Measurements from ENCODE around the gene EIPR1. TPM values are rescaled to one million over a fixed set of nuclear protein-coding genes. Genes with fewer than 3 reads are reported as not detected.

EIPR1 gene
- total RNA-seq, 1 experiment from 2014 or later = 40.4 TPM

DNA sequence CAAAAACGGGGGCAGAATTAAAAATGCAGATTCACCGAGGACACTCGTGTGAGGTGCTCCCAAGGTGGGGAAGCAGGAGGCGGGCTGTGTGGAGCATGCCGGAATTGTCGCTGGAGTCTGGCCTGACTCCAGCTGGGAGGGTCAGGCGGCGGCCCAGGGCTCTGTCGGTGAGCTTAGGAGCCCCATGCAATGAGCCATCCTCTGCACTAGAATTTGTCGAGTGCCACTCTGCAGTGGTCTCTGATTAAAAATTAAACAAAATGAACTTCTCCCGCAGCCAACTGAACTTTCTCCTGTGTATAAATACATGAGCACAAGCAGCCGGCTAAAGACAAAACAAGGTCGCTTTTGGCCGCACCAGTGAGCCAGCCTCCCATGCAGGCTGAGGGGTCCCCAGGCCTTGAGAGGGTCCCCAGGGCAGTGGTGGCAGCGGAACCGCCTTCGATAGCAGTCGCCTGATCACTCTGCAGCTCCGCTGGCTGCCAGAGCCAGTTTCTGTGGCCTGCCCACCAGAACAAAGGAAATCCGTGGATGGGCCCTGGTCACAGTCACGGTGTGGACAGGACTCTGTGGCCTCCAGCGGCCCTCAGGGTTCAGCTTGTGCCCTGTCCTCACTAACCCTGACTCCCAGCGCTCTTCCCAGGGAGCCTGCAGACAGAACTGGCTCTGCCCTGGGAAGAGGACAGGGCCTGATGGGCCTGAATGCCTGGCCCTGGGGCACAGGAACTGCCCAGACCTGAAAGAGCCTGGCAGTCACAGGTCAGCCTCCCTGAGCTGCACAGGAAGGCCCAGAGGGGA lies 201.3 kb downstream of the EIPR1 start:
- Histone ChIP-seq H4K20me1 (ENCODE audit: insufficient read depth) (no peaks in the 10 kb centered on the region; the same call in 1 of the 2 replicates), H3K4me1 (replicated peaks; ENCODE audit: insufficient read depth) (no peaks in the 10 kb centered on the region), H3K27me3 (ENCODE audit: insufficient read depth, low read depth) (no peaks in the 10 kb centered on the region), H3K4me3 (no peak overlapping the region), H3K79me2 (ENCODE audit: low read depth) (no peaks in the 10 kb centered on the region), H3K36me3 (ENCODE audit: low read depth) (no peaks in the 10 kb centered on the region), H2AFZ (no peak overlapping the region), H3K9me3 (ENCODE audit: insufficient read depth, low read depth) (no peaks in the 10 kb centered on the region), H3F3A (ENCODE audit: insufficient read depth, low read depth) (no peaks in the 10 kb centered on the region), H3K27ac (no peak overlapping the region), H3K9me2 (ENCODE audit: insufficient read depth) (no peaks in the 10 kb centered on the region), H3K4me2 (no peak overlapping the region)
- intact Hi-C loops (cut with micrococcal nuclease; ENCODE audit: unreplicated experiment) = no loop called here
- no TSS peak for BruUV-seq (replicated peaks)
- TF ChIP-seq EZH2 (IDR thresholded peaks at IDR 0.05; ENCODE audit: low read depth) = no peak
- no peak for TF ChIP-seq CTCF (conservative IDR thresholded peaks at IDR 0.05)
- ChIA-PET CTCF (no interaction called here), POLR2A (ENCODE audit: unreplicated experiment) (no interaction called here)
- no peak for DNase-seq

DNA sequence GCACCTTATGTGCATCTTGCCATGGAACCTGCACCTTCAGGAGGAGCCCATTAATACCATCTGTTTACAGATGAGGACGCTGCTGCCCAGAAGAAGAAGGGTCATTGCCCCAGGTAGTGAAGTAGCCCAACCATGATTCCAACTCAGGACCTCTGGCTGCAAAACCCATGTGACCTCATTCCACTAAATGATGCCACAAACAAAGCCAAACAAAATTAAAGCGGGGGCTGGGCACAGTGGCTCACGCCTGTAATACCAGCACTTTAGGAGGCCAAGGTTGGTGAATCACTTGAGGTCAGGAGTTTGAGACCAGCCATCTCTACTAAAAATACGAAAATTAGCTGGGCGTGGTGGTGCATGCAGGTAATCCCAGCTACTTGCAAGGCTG lies 202.1 kb downstream of the EIPR1 start:
- TF ChIP-seq CTCF (conservative IDR thresholded peaks at IDR 0.05) = no peak
- TF ChIP-seq EZH2 (IDR thresholded peaks at IDR 0.05; ENCODE audit: low read depth) = no peak
- H3K79me2 ChIP-seq (ENCODE audit: low read depth) = no peaks in the 10 kb centered on the region
- no peak for DNase-seq
- no peaks in the 10 kb centered on the region for H3K9me3 ChIP-seq (ENCODE audit: insufficient read depth, low read depth)
- intact Hi-C loops (cut with micrococcal nuclease; ENCODE audit: unreplicated experiment) = no loop called here
- H3K36me3 ChIP-seq (ENCODE audit: low read depth) = no peaks in the 10 kb centered on the region
- H3K27me3 ChIP-seq (ENCODE audit: insufficient read depth, low read depth) = no peaks in the 10 kb centered on the region
- no peaks in the 10 kb centered on the region for H3F3A ChIP-seq (ENCODE audit: insufficient read depth, low read depth)
- H3K9me2 ChIP-seq (ENCODE audit: insufficient read depth) = no peaks in the 10 kb centered on the region
- ChIA-PET POLR2A (ENCODE audit: unreplicated experiment) (no interaction called here), CTCF (no interaction called here)
- no peak overlapping the region for H3K4me3 ChIP-seq
- H3K4me2 ChIP-seq = no peak overlapping the region
- H4K20me1 ChIP-seq (ENCODE audit: insufficient read depth) = no peaks in the 10 kb centered on the region; the same call in 1 of the 2 replicates
- no TSS peak for BruUV-seq (replicated peaks)
- H2AFZ ChIP-seq = no peak overlapping the region
- H3K4me1 ChIP-seq (replicated peaks; ENCODE audit: insufficient read depth) = no peaks in the 10 kb centered on the region
- H3K27ac ChIP-seq = no peak overlapping the region

DNA sequence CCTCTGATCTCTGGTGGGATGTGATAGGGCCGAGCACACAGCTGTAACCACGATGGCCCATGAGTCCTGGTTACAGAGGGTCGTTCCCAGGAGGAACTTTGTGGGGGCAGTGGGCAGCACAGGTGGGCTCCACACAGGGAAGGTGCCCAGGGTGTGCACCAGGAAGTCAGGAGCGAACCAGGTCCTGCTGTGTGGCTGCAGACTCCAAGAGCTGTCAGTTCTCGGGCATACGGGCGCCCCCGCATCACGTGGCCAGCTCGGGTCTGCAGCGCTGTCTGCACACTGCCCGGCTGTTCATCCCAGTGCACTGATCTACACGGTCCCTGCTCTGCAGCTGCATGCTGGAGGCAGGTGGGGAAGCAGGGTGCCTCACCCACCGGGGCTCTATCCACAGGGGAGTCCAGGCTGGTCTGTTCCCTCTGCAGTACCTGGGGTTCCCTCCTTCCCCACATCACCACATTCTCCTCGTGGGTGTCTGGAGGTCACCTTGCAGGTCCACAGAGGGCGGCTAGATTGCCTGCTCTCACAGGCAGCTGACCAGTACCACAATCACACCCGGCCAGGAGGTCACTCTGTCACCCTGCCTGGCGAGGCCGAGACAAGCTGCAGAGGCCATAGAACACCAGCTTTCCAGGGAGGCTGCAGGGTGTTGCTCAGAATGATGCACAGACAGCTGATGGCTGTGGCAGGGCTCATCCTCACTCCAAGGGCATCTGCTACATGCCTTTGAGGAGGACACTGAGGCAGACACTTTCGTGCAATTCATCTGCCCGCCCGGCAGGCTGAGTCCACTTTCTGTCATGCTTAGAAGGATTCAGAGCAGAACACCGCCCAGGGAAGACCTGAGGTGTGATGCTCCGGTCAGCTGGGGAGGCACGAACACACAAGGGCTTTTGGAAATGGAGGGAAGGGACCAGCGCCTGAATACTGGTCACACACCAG lies 202.7 kb downstream of the EIPR1 start:
- no peaks in the 10 kb centered on the region for H3K79me2 ChIP-seq (ENCODE audit: low read depth)
- H3K4me3 ChIP-seq = no peak overlapping the region
- no peaks in the 10 kb centered on the region for H3F3A ChIP-seq (ENCODE audit: insufficient read depth, low read depth)
- no peaks in the 10 kb centered on the region for H3K9me2 ChIP-seq (ENCODE audit: insufficient read depth)
- no peaks in the 10 kb centered on the region; the same call in 1 of the 2 replicates for H4K20me1 ChIP-seq (ENCODE audit: insufficient read depth)
- TF ChIP-seq CTCF (conservative IDR thresholded peaks at IDR 0.05) = no peak
- no peak for TF ChIP-seq EZH2 (IDR thresholded peaks at IDR 0.05; ENCODE audit: low read depth)
- no peak overlapping the region for H3K27ac ChIP-seq
- BruUV-seq (replicated peaks) = no TSS peak
- POLR2A ChIA-PET (ENCODE audit: unreplicated experiment) = no interaction called here
- no peak for DNase-seq
- H3K36me3 ChIP-seq (ENCODE audit: low read depth) = no peaks in the 10 kb centered on the region
- no peaks in the 10 kb centered on the region for H3K27me3 ChIP-seq (ENCODE audit: insufficient read depth, low read depth)
- CTCF ChIA-PET = no interaction called here
- H3K4me2 ChIP-seq = no peak overlapping the region
- no peaks in the 10 kb centered on the region for H3K4me1 ChIP-seq (replicated peaks; ENCODE audit: insufficient read depth)
- H3K9me3 ChIP-seq (ENCODE audit: insufficient read depth, low read depth) = no peaks in the 10 kb centered on the region
- intact Hi-C loops (cut with micrococcal nuclease; ENCODE audit: unreplicated experiment) = no loop called here
- no peak overlapping the region for H2AFZ ChIP-seq
